Esophagus muscularis mucosa (tissue), 4 donors: ENCODE results near the gene PLEKHG3. TPM values are rescaled to one million over a fixed set of nuclear protein-coding genes. Genes with fewer than 3 reads are reported as not detected.
"Not testable (repeated sequence)": the region's sequence is repeated elsewhere in the genome, so short reads cannot be mapped to it uniquely, and the experiment has no call there.

Experiments used
- DNase-seq: peaks from one replicate; pipeline ENCODE4 v3.0.0-alpha.2; 2017; ENCODE audit errors: extremely low spot score
- H3K27ac ChIP-seq, 4 donors: fragments of 200-600 bp; sonication (generic); replicated peaks in 1 of 4; 1 replicate in 3 of 4; 2 replicates in 1 of 4; pipeline ENCODE4 v1.5.1; 2016 to 2019; ENCODE audit warnings: mild to moderate bottlenecking in 1 of 4
- H3K27me3 ChIP-seq, 4 donors: fragments of 200-600 bp; sonication (generic); one replicate each; pipeline versions ENCODE4 v1.5.1 to v1.6.0; 2016 to 2019
- H3K36me3 ChIP-seq, 4 donors: fragments of 200-600 bp; sonication (generic); one replicate each; pipeline ENCODE4 v1.5.1; 2016 to 2019
- H3K4me1 ChIP-seq, 4 donors: fragments of 200-600 bp; sonication (generic); one replicate each; pipeline ENCODE4 v1.5.1; 2016 to 2019
- H3K4me3 ChIP-seq, 4 donors: fragments of 200-600 bp; sonication (generic); 1 replicate in 2 of 4; 2 replicates in 2 of 4; pipeline ENCODE4 v1.5.1; 2016 to 2019; ENCODE audit warnings: mild to moderate bottlenecking in 4 of 4, moderate library complexity in 1 of 4
- H3K9me3 ChIP-seq, 4 donors: fragments of 200-600 bp; sonication (generic); 1 replicate in 3 of 4; 2 replicates in 1 of 4; pipeline ENCODE4 v1.5.1; 2016 to 2019
- EP300 ChIP-seq: sonication (generic); formaldehyde crosslinking; IDR thresholded peaks from one replicate; pipeline ENCODE4 v1.6.1; 2017; ENCODE audit warnings: antibody characterized with exemption
- POLR2A ChIP-seq: fragments of 450-650 bp; IDR thresholded peaks from one replicate; pipeline ENCODE4 v1.6.1; 2017; ENCODE audit warnings: antibody characterized with exemption, moderate library complexity, mild to moderate bottlenecking, low read depth
- POLR2AphosphoS5 ChIP-seq, 2 donors: sonication (generic); formaldehyde crosslinking; IDR thresholded peaks; one replicate each; pipeline ENCODE4 v1.6.1; 2017; ENCODE audit warnings: antibody characterized with exemption in 2 of 2
- WGBS: methylation state at CpG from one replicate; pipeline ENCODE4 v1.1.5; 2018; 5-methylcytosine and 5-hydroxymethylcytosine counted together
- intact Hi-C: fragments of 100-400 bp; cut with DNase I; formaldehyde crosslinking; loops from one replicate; pipeline ENCODE4 v1.15.1; 2023
- total RNA-seq, 4 donors: library from RNA; depleted of rRNA; stranded (reverse); fragments of >200 nt; gene quantifications; one replicate each; pipeline versions ENCODE4 v1.1.0 to v1.2.1, GENCODE V29; 2016
- TF ChIP-seq, protein P1 (sequence below), 3 experiments: fragments of 200-600 bp in 2 of 3; fragments of 450-650 bp in 1 of 3; sonication (generic) in 2 of 3; IDR thresholded peaks; one replicate each; pipeline ENCODE4 v1.5.1; 2017 to 2019; ENCODE audit warnings: antibody characterized with exemption in 3 of 3, mild to moderate bottlenecking in 2 of 3, moderate library complexity in 1 of 3

The PLEKHG3 gene
- 10 to 100 TPM; 21.7 to 66.7 (median 35.1) TPM for total RNA-seq

DNA sequence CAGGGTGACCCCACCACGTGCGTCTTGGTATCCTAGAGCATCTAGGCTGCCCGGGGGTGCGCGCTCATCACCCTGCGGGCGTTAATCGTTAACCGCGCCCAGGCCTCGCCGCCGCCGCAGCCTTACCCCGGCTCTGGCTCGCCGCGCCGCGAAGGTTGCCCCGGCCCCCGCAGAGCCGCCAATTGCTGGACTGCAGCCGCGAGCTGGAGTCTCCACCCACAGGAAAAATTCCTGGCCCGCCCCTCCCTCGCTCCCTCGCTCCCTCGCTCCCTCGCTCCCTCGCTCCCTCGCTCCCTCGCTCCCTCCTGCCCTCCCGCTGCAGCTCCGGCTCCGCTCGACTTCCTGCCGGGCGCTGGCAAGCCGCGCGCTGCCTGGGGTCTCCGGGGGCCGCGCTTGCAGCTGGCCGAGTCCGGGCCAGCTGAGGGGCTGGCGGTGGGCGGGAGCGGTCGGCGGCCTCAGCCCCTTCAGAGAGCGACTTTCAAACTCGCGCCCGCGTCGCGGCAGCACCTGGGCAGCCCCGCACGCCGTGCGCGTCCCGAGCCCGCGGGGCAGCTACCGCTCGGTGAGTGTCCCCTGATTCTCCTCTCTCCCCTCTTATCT is at the start of gene PLEKHG3:
TSS of gene PLEKHG3 (plus strand) at position 282 of the 600 bp plus-strand sequence. CDS start 23,208 bp downstream, outside the sequence.
- 2% methylated on average over 11 of the region's 69 CpGs for WGBS
- intact Hi-C loops: no loop called here
- Histone ChIP-seq H3K4me1 (peaks cover 42 to 64% (median 56%) of the 10 kb centered on the region in 4 donors), H3K27me3 (no peaks in the 10 kb centered on the region), H3K4me3 (peak within 1 kb of the TSS; percentile 74 to 87 (median 84)), H3K36me3 (no peaks in the 10 kb centered on the region), H3K27ac (peak within 1 kb of the TSS; percentile 86 to 91 (median 88)), H3K9me3 (no peaks in the 10 kb centered on the region)
- TF ChIP-seq POLR2AphosphoS5 (IDR thresholded peaks at IDR 0.05) (peak; percentile 47 to 86), EP300 (no peak)
- DNase-seq: no peak

DNA sequence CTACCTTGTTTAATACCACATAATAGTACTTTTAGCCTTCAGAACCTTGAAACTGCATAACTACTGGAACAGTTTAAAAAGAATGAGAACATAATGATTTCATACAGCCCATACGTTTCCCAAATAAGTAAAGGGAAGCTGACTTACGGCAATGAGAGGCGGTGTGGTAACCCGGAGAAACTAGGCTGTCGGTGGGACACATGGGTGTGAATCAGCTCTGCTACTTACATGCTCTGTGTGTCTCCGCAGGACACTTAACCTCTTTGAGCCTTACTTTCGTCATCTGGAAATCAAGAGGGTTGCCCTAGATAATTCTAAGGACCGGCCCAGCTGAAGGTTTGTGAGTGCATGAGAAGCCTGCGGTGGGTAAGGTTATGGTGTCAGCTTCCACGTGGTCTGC is 49.3 kb upstream of the PLEKHG3 start:
- Histone ChIP-seq H3K27me3 (no peaks in the 10 kb centered on the region), H3K4me3 (no peak overlapping the region), H3K36me3 (no peaks in the 10 kb centered on the region), H3K27ac (peak overlapping the region; percentile 69 to 79 (median 74)), H3K4me1 (peaks cover 3 to 28% (median 25%) of the 10 kb centered on the region in 4 donors), H3K9me3 (no peaks in the 10 kb centered on the region)
- no peak for DNase-seq
- intact Hi-C loops: no loop called here
- WGBS: 55% methylated on average over 7 of the region's 10 CpGs
- TF ChIP-seq POLR2AphosphoS5 (IDR thresholded peaks at IDR 0.05) (no peak), EP300 (no peak), POLR2A (no peak)
- TF ChIP-seq, protein P1, sequence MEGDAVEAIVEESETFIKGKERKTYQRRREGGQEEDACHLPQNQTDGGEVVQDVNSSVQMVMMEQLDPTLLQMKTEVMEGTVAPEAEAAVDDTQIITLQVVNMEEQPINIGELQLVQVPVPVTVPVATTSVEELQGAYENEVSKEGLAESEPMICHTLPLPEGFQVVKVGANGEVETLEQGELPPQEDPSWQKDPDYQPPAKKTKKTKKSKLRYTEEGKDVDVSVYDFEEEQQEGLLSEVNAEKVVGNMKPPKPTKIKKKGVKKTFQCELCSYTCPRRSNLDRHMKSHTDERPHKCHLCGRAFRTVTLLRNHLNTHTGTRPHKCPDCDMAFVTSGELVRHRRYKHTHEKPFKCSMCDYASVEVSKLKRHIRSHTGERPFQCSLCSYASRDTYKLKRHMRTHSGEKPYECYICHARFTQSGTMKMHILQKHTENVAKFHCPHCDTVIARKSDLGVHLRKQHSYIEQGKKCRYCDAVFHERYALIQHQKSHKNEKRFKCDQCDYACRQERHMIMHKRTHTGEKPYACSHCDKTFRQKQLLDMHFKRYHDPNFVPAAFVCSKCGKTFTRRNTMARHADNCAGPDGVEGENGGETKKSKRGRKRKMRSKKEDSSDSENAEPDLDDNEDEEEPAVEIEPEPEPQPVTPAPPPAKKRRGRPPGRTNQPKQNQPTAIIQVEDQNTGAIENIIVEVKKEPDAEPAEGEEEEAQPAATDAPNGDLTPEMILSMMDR (IDR thresholded peaks at IDR 0.05): no peak

DNA sequence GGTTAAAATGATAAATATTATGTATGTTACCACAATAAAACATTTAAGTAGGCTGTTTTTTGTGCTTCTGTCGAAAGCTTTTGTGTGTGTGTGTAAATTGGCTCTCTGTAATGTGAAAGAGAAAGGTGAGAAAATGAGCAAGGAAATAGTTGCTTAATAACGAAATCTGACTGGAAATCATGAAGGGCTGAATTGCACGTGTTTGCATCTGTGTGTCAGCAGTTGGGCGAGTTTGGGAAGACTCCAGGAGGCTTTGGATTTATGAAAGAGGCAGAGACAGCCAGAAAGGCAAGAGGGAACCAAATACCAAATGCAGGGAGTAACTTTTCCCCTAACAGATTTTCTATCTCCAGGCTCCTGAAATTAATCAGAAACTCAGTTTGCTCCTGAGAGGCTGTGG is 47.2 kb upstream of the PLEKHG3 start:
- Histone ChIP-seq H3K27me3 (no peaks in the 10 kb centered on the region), H3K36me3 (no peaks in the 10 kb centered on the region), H3K9me3 (no peaks in the 10 kb centered on the region), H3K4me1 (peaks cover 3 to 28% (median 25%) of the 10 kb centered on the region in 4 donors), H3K27ac (peak overlapping the region; percentile 50 to 71 (median 62)), H3K4me3 (no peak overlapping the region)
- no peak for DNase-seq
- intact Hi-C loops: no loop called here
- TF ChIP-seq, protein P1 (IDR thresholded peaks at IDR 0.05): no peak
- peak; percentile 55 to 68 for TF ChIP-seq POLR2AphosphoS5 (IDR thresholded peaks at IDR 0.05)
- 25% methylated on average over 4 of the region's 4 CpGs for WGBS

DNA sequence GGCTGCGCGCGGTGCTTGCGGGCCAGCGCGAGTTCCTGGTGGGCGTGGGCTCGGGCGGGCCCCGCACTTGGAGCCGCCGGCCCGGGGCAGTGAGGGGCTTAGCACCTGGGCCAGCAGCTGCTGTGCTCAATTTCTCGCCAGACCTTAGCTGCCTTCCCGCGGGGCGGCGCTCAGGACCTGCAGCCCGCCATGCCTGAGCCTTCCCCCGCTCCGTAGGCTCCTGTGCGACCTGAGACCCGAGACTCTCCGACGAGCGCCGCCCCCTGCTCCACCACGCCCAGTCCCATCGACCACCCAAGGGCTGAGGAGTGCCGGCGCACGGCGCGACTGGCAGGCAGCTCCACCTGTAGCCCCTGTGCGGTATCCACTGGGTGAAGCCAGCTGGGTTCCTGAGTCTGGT is 46.0 kb upstream of the PLEKHG3 start:
- TF ChIP-seq POLR2A (no peak), EP300 (no peak), POLR2AphosphoS5 (IDR thresholded peaks at IDR 0.05) (no peak)
- TF ChIP-seq, protein P1 (IDR thresholded peaks at IDR 0.05): no peak
- no peak overlapping the region for H3K27ac ChIP-seq
- H3K4me3 ChIP-seq: no peak overlapping the region
- no peaks in the 10 kb centered on the region for H3K27me3 ChIP-seq
- peaks cover 3 to 28% (median 25%) of the 10 kb centered on the region in 4 donors for H3K4me1 ChIP-seq
- DNase-seq: no peak
- WGBS: no CpG with 5 or more reads among the region's 35 CpGs
- H3K9me3 ChIP-seq: no peaks in the 10 kb centered on the region
- intact Hi-C loops: no loop called here
- H3K36me3 ChIP-seq: no peaks in the 10 kb centered on the region

DNA sequence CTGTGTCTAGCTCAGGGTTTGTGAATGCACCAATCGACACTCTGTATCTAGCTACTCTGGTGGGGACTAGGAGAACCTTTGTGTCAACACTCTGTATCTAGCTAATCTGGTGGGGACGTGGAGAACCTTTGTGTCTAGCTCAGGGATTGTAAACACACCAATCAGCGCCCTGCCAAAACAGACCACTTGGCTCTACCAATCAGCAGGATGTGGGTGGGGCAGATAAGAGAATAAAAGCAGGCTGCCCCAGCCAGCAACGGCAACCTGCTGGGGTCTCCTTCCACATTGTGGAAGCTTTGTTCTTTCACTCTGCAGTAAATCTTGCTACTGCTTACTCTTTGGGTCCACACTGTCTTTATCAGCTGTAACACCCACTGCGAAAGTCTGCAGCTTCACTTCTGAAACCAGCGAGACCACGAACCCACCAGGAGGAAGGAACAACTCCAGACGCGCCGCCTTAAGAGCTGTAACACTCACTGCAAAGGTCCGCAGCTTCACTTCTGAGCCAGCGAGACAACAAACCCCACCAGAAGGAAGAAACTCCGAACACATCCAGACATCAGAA is 45.4 kb upstream of the PLEKHG3 start:
- intact Hi-C loops: not testable (repeated sequence)

More for the DNA sequence above, 45.4 kb upstream of the PLEKHG3 start:
- not testable (repeated sequence) for DNase-seq, H3K9me3 ChIP-seq, H3K27me3 ChIP-seq, H3K27ac ChIP-seq, H3K4me3 ChIP-seq, H3K36me3 ChIP-seq
- WGBS: 75% methylated on average over 12 of the region's 13 CpGs
- H3K4me1 ChIP-seq: peaks cover 3 to 28% (median 24%) of the 10 kb centered on the region in 4 donors
